Measurements from ENCODE around the gene MDH1B.

DNA sequence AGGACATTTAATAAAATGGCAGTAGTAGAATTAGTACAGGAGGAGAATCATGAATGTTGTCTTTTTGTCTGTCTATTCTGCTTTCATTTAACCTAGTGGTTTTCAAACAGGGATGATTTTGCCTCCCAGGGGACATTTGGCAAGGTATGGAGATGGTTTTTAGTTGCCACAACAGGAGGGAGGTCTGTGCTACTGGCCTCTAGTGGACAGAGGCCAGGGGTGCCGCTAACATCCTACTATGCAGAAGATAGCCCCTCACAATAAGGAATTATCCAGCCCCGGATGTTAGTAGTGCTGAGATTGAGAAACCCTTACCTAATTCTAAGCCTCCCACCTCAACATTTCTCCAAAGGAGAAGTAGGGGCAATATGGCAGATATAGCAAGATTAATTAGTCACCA lies 18.6 kb upstream of the MDH1B start:
- TF ChIP-seq, protein P1, sequence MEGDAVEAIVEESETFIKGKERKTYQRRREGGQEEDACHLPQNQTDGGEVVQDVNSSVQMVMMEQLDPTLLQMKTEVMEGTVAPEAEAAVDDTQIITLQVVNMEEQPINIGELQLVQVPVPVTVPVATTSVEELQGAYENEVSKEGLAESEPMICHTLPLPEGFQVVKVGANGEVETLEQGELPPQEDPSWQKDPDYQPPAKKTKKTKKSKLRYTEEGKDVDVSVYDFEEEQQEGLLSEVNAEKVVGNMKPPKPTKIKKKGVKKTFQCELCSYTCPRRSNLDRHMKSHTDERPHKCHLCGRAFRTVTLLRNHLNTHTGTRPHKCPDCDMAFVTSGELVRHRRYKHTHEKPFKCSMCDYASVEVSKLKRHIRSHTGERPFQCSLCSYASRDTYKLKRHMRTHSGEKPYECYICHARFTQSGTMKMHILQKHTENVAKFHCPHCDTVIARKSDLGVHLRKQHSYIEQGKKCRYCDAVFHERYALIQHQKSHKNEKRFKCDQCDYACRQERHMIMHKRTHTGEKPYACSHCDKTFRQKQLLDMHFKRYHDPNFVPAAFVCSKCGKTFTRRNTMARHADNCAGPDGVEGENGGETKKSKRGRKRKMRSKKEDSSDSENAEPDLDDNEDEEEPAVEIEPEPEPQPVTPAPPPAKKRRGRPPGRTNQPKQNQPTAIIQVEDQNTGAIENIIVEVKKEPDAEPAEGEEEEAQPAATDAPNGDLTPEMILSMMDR (IDR thresholded peaks at IDR 0.05; ENCODE audit: insufficient read depth, low read length, poor library complexity, severe bottlenecking), result no peak
- TF ChIP-seq EZH2phosphoT487 (conservative IDR thresholded peaks at IDR 0.05; ENCODE audit: low read length), result no peak

Measured in SU-DHL-6 (cell line).